ENCODE data around the gene HPS1.
A peak's percentile ranks its signal among the peaks of the same experiment; 100 is the strongest.

HPS1 gene

DNA sequence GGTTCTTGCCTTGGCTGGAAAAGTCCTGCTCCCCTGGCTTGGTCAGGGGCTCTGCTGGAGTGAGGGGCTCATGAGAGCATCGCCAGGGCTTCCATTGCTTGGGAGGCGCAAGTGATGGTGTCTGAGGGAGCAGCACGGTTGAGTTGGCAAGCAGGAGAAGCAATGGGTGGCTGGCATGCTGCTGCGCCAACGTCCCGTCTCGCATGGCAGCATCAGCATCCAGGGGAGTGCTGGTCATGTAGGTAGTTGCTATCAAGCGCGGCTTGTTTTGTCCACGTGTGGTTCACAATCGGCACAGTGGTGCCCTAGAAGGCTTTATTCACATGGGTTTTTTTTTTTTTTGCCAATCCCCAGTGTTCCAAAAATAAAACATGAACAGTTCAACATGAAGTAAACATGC lies 35.6 kb downstream of the HPS1 start:
- no peak for DNase-seq

DNA sequence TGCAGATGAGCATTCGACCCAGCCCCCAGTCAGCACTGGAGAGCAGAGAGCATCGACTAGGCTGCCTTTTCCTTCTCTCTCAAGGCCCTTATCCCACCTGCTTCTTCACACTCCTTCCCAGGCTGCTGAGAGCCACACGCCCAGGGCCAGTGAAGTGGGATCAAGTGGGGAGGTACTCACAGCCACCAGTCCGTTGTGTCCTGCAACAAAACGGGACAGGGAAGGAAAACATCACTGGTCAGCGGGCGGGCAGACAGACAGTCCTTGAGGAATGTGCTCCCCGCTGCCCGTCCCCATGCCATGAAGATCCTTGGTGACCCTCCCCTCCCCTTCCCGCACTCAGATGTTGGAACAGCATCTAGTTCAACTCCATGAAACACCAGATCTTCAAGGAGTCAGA lies 36.0 kb downstream of the HPS1 start:
- no peak for DNase-seq

DNA sequence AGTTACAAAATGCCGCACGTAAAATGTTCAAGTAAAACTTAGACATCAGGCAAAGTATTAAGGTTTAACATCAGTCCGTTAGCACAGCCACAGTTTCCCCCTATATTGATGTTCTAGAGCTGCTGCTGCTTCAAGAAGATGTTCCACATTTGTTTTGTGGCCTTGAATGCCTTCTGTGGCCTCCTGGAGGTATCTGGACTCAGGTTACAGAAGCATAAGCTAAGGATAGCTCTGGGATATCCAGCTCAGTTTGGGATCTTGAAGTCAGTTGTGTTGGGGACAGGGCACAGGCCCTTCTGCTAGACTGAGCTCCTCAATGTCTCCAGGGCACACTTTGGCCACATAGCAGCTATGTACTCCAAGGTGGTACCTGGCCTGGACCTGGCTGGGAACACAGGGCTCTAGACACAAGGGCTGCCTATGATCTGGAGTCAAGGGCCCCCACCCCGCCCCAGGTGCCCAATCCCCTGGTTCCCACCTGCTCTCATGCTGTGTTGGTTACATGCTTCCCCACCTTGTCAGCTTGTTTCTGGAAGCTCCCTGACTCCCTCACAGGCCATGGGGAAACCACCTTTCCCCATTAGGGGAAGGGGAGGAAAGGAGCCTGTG lies 36.5 kb downstream of the HPS1 start:
- no peak for DNase-seq

DNA sequence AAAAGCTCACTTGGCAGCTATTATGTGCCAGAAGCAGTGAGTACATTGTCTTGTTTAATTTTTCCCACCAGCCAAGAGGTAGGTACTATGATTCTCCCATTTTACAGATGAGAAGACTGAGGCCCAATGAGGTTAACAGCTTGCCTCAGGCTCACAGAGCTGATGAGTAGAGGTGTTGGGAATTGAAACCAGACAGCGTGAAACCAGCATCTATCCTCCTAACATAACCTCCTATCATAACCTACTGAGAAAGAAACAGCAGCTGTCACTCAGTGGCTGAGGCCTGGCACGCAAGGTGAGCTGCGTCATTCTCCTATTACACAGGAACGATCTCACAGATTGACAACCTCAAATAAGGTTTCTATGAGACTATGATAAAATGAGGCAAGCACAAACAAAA lies 37.9 kb downstream of the HPS1 start:
- no peak for DNase-seq

DNA sequence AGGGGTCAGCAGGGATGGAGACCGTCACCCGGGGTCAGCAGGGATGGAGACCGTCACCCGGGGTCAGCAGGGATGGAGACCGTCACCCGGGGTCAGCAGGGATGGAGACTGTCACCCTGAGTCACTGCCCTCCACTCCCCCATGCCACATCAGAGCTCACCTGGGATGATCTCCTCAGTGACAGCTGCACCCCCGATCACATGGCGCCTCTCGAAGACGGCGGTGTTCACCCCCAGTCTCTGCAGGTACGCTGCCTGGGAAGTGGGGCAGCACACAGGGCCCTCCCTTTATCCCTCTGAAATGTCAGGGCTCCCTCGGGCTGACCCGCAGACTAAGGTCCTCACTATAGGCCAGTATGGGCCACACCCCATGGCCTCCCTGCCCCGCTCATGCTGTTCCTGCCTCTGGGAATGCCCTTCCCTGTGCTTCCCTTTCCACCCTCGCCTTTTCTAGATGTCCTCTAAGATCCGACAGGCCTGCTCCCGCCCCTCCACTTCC lies 38.9 kb downstream of the HPS1 start:
- no peak for DNase-seq

DNA sequence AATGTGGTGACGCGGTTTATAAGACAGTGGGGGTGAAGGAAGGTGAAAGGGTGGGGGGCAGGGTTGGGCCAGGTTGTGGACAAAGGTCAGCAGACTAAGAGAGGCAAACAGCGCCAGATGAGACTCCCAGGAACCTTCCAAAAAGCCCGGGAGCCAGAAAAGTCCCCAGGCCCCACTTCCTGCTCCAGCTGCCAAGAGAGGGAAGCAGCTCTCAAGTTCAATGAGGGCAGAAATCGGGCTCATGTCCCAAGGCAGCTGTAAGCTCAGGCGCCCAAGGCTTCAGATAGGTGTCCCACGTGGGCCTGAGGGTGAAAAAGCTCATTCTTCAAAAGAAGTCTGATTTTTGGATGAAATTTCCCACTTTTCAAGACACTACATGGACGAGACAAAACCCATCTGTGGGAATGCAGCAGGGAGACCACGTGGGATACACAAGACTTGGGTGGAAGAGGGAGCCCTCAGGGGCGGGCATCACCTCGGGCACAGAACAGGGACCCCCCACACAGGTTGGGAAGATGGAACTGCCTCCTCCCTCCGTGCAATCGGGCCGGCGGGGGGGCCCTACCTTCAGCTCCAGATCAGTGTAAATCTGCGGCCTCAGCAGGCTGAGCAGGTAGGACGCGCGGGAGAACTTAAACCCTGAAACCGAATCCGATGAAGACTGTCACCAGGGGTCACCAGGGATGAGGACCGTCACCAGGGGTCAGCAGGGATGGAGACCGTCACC lies 39.6 kb downstream of the HPS1 start:
- no peak for DNase-seq

DNA sequence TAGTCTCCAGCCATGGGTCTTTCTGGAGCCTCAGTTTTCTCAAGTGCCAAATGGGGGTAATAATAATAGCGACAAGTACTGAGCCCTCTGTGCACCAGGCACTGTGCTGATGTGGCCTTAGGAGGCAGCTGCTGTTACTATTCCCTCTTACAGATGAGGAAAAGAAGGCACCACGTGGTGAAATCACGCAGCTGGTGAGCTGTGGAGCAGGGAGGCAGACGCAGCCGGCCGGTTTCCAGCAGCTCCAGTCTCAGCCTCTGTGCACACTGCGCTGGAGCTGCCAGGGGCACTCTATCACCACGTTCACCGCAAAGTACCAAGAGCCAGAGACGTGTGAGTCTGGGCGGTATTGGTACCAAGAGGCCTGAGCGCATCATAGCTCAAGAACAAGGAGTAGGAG lies 41.3 kb downstream of the HPS1 start:
- peak in 5 of 14 donors; percentile 5 to 16 (median 11) for DNase-seq

DNA sequence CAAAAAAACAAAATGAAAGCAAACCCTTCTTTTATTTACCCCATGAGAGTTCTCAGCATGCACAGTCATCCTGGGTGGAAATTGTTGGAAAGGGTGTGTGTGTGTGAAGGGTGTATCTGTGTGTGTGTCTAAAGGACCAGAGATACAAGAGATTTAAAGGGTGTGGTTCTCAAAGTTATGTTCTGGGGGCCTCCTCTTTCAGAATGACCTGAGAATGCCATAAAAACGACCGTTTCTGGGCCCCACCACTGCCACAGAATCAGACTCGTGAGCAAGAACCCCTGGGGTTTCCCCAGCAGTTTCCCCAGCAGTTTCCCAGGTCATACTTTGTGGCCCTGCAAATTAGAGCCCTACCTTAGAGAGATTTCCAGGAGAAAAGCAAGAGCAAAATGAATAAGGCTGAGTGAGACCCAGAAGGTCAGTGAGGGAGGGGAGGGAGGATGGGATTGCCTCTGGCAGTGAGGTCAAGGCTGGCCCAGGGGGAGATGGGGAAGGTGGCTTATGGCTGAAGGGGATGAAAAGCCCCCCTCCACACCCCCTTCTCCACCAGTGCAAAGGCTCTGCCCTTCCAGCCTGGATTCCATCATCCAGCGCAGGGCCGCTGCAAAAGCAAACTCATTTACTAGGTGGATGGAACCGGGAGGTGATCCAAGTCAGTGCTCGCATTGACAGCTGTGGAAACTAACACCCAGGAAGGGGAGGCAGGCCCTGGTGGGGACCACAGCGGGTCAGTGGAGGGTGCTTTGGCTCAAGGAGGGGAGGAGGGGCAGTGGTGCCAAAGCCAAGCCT lies 42.0 kb downstream of the HPS1 start:
- no peak for DNase-seq

DNA sequence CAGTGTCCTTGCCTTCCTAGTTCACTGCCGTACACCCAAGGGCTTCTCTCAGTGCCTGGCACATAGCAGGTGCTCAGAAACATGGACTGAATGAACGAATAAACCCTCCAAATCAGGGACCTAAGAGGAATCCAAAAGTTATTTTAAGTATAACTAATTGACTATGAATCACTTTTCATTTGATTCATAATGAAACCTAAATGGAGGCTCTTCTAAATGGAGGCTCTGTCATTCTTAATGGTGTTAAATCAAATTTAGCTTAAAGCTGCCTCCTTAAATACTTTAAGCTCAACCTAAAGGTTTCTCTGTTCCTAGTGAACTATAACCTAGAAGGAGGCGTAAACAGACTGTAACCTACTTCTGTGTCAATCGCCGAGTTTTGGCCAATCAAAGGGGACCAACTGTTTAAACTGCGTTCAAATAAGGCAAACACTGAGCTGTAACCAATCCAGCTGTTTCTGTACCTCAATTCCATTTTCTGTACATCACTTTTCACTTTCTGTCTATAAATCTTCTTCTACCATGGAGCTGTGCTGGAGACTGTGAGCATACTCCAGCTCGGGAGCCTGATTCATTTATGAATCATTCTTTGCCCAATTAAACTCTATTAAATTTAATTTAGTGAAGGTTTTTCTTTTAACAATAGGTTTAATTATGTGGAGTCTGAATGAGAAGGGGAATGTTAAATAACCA lies 42.8 kb downstream of the HPS1 start:
- DNase-seq = no peak

DNA sequence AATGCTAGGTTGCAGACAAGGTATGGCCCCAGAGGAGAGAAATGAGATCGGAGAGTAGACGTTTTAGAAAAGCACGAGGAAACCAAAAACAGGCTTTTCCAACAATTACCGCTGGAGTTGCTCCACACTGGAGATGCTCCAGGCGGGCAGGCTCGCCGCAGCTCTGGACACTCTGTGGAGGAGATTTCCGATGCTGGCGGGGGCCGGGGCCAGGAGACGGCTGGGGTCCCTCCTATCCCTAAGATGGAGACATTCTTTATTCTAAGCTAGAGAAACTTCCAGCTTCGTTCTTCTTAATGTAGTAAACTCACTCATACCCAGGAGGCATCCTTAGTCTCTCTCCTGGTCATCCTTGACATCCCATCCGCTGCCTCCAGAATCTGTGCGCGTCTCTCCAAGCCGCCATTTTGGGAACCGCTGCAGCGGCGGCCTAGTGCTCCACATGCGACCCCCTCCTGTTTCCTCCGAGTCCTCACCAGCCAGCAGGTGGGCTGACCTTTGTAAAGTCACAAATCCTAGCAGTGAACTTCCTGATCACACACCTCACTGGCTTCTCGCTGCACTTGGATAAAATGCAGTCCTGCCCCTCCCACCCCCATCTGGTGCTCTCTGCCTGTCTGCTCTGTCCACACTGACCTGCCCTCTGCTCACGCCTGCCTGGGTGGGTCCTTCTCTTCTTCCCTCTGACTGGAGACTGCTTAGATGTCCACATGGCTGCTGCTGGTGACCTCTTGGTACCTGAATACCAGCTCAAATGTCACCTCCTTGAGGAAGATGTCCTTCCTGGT lies 43.6 kb downstream of the HPS1 start:
- no peak for DNase-seq

DNA sequence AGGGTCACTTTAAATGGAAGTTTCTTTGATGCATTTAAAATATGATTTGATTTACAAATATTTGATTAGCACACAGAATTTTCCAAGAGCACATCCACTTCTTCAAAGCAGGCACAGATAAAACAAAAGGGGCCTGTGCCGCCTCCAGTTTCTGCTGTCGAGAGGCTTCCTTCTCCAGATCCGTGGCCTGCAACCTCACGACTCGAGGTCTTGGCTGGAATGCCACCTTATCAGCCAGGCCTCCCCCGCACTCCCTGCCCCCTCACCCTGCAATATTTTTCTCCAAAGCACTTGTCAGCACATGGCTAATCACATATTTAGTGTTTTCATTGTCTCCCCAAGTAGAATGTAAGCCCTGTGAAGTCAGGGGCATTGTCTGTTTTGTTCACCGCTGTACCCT lies 44.3 kb downstream of the HPS1 start:
- no peak for DNase-seq

DNA sequence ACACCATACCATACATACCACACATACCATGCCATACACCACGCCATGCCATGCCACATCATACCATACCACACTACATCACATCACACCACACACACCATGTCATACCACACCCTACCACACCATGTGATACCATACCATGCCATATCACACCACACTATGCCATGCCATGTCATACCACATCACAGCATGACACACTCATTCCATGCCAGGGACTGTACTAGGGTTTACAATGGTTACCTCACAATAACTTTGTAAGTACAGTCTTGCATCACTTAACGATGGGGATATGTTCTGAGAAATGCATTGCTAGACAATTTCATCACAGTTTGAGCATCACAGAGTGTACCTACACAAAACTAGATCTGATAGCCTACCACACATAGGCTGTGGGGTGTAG lies 46.3 kb downstream of the HPS1 start:
- no peak for DNase-seq

DNA sequence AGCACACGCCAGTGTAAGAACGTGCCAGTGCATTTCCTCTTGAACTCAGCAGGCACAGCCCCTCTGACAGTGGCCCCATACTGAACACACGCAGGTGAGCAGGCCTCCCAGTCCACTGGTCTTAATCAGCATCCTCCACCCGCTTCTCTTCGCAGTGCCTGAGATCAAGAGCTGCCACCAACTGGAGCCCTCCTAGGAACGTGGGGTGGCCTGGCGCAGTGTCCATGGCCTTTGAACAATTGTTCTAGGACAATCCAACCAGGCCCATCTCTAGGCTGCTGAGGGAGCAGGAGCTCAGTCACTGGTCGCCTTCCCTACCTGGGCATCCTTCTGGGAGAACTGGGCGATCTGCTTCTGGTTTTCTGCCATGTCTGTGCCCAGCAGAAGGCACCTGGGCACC lies 47.0 kb downstream of the HPS1 start:
- DNase-seq = no peak

DNA sequence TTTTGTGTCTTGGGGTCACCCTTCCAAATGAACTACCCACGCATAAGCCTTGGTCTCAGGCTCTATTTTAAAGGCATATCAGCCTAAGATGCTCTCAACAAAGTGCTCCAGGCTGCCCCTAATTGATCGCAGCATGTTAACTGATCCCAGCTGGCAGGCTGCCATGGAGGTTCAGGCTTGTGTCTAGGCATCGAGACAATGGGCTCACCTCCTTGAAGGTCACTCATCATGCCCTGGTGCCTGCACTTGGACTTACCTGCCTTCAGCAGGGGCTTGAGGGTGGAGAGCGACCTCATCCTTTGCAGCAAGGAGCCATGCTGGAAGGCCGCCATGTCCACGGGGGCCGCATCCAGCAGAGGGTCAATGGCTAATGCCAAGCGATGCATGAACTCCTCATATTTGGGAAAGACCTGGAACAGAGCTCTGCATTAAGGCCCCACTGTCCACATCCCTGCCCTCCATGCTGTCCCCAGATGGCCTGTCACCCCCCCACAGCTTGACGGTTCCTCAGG lies 49.6 kb downstream of the HPS1 start:
- no peak for DNase-seq

DNA sequence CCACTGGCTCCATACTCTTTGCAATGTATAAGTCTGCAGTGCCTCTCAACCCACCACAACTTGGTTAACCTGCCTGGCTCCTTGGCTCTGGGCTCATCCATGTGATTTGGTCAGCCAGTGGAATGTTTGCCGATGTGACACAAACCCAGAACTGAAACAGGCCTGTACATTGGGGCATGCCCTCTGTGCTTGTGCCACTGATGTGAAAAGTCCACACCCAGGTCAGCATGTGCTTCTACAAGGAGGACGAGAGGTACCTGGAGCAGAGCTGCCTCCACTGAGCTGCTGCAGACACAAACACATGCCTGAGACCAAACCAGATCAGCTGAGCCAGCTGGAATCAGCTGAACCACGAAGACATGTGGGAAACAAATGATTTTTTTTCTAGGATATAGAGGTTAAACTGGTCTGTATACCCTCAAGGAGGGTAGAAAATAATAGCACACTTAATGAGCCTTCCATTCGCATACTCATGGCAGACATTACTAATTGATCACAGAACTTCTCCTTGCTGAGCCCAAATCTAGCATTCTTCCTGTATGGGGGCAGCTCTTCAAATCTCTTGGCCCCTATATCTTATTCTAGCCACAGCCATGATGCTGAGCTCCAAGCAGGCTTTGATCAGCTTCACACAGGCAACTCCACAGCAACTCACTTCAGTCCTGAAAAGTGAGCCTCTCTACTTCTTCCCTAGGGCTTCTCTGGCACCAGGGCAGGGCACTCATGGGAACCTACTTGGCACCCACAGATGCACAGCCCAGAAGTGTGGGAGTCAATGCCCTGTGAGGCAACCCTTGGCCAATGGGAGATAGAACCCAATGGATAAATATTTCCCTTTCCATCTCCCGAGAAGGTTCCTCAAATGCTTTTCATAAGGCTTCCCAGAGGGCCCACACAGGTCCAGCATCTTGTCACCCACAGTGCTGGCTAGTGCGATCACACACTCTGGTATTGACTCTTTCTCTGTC lies 50.4 kb downstream of the HPS1 start:
- no peak for DNase-seq

DNA sequence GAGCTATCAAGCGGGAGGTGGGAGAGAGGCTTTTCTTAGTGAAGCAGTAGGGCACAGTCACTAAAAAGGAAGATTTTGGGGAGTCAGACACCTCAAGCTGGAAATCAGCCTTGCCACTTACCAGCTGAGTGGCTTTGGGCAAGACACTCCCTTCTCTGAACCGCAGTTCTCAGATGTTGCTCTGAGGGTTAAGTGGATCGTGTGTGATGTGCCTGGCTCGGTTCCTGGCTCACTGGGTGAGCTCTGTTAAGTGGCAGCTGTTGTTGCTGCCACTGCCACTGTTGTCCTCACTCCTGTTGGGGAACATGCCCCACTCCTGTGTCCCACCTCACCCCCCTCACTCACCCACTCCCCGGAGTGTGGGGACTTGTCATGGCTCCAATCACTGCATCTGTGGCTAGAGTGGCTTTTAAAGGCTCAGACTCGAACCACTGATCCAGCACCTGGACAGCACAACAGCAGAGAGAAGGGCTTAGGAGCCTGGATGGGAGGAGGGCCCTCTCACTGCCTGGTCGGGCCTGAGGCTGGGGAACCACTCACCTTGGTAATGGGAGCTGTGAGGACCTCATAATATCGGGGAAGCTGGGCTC lies 51.8 kb downstream of the HPS1 start:
- no peak for DNase-seq

DNA sequence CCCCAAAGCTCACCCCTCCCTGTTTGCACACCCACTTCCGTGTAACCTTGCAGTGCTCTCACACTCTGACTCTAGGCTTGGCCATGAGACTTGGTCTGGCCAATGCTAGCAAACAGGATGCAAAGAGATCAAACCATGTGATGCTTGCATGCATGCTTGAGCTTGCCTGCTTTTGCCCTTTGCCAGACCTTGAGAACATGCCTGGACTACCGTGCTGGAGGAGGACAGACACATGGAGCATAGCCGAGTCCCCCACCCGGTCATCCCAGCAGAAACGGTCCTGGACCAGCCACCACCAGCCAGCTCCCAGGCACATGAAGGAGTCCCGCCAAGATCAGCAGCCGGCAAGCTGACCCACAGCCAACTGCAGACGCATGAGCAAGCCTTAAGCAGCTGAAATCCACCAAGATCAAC lies 55.1 kb downstream of the HPS1 start:
- peak in 6 of 14 donors; percentile 6 to 95 (median 30) for DNase-seq

DNA sequence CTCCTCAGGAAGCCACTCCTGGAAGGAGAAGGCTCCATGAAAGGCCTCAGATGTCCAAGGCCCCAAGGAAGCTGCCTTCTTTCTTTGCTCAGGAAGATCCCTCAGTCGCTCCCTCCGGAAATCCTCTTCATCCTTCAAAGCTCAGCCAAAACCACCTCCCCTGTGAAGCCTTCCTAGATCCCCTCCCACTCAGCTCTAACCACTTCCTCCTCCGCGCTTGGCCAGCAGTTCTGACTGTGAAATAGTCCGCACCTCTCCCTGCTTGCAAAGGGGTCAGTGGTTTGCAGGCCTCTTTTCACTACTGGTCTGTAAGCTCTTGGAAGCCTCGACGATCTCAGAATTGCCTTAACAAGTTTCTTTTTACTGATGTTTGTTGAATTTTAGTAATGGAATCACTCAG lies 55.7 kb downstream of the HPS1 start:
- DNase-seq = peak in 1 of 14 donors; percentile 5

DNA sequence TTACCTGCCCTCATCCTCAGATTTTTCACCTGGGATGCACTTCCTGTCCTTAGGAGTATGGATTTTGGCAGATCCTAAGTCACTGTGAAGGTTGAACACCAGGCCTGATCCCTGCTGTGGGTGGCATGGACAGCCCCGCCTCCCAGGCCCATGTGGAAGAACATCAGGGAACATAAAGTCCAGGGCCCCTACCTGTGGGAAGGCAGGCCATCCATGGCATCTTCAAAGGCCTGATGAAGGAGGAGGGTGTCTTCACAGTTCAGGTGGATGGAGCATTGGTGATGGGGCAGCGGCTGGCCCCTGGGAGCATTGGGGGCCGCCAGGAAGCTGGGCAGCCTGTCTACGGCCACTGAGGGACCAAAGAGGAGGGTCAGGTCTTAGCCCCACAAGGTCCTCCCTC lies 56.3 kb downstream of the HPS1 start:
- no peak for DNase-seq

DNA sequence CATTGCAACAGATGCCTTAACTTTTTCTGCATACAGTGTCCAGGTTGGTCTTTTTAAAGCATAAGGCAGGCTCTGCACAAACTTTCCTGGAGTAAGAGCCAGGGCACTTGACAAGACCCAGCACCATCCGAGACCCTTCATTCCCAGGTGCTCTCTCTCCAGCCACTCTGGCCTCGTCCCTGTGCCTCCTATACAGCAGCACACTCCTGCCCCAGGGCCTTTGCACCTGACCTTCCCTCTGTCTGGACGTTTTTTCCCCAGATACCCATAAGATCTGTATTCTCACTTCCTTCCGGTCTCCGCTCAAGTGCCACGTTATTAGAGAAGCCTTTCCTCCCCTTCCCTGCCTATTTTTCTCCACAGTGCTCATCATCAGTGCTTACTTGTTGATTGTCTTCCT lies 57.3 kb downstream of the HPS1 start:
- no peak for DNase-seq

All from C1 segment of cervical spinal cord (tissue), 14 donors.